HG03439 (cell line): Measurements from ENCODE around the gene MYT1.

Source experiments
- ATAC-seq: cut with Tn5 transposase; IDR thresholded peaks from one replicate; pipeline ENCODE4 v1.9.1; 2021; ENCODE audit warnings: mild to moderate bottlenecking, moderate library complexity; ENCODE audit not compliant: unreplicated experiment

Gene MYT1

DNA sequence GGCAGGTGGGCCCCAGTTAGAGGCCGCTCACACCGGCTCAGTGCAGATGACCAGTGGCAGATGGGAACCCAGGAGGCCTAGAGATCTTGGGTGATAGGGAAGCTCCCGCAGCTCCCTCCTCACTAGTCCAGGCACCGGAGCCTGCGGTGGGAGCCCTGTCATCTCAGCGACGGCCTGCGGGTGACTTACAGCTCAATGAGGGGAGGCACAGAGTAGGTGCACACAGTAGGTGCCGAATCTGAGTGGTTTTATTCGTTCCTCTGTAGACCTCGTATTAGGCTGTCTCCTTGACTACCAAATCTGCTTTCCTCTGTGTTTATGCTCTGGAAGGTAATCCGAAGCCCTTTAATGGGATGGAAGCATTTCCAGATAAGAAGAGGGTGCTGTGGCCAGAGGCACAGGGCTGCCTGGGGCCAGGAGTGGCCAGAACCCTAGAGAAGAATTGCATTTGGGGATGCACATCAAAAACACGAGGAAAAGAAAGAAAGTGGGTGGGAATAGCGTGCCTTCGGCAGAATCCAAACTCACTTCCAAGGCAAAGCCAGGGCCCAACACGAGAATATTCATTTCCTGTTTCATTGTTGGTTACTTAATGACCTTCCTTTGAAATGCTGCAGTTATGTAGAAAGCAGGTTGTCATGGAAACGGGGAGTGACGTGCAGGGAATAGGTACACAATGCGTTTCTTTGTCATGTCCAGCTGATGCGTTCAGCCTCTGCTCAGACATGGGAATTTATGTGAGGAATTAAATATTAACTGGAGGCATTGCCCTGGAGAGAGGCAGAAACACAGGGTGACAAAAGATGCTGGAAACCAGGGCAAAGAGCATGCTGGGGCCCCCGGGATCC is 24.7 kb downstream of the MYT1 start:
- no peak for ATAC-seq

DNA sequence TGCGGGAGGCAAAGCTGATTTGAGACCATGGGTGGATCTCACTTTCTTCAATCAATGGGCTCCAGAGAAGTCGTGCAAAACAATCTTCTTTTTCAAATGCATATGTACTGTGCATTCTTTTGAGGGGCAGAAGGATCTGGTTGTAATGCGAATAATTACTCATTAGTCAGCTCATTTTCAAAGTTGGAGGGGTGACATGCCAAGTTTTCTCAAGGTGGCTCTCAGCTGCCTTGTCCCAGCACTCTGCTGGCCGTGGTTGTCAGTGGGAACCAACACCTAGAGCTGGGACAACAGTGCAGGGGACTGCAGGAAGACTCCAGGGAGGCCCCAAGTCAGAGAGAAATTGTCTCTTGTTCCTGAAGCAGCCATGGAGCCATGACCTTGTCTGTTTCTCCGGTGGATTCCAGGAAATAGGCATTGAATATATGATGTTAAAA is 25.3 kb downstream of the MYT1 start:
- no peak for ATAC-seq

DNA sequence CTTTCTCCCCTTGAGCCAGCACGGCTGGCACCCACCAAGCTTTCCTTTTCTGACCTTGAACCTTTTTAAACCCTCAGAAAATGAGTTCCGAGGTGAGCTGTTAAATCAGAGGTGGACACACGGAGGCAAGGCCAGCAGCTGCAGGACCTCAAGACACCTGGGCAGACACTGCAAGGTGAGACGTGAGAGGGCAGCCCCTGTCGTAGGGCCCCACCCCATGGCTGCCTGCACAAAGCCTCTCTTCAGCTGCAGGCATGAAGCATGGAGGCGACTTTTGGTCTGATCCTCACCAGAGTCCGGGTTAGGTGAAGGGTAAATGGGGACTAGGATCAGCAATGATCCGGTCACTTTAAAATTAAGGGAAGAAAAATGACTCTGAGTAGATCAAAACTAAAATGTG is 25.7 kb downstream of the MYT1 start:
- no peak for ATAC-seq

DNA sequence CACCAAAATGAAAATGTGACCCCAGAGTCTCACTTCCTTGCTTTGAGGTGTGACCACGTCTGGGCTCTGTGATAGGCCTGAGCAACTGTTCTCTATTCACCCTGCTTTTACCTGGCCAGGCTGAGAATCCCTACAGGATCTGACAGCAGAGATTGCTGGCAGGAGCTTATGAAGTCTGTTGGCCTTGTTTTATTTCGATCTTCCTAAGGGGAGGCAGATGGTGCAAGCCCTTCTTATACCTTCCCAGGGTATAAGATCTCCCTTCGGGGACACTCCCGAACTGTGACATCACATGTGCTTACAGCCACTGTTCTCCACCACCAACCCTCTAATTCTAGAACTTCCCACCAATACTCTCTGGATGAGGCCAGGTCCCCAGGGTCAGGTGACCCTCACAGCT is 26.8 kb downstream of the MYT1 start:
- ATAC-seq: no peak

DNA sequence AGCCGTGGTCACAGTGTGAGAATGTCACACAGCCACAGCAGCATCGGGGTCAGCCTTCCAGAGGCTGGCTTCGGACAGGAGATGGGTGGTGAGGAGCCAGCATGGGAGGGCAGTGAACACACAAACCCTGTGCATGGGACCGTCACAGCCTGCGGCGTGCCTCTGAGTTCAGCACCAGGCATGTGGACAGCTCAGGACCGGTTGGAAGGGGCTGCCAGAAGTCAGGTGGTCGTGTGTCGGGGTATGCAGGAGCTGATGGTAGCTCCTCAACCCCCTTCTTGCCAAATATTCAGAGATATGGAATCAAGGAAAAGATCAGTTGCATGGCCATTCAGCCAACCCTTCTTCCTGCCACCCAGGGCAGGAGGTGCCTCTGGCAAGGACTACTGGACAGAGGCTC is 28.2 kb downstream of the MYT1 start:
- no peak for ATAC-seq

DNA sequence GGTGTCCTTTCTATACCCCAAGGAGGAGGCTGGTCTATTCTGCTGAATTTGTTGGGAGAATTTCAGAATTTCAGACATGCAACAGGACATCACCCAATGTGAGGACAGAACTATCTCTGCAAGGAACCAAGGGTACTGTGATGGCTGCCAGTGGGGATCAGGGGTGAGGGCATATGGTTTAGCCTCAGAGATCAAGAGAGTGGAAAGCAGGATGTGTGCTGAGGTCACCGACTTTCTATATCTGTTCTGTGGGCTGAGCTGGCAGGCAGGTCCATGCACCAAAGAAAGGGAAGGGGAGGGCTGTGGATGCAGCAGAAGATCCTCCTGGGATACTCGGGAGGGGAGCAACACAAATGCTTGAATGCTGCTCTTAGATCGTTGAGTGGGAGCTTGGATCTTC is 28.8 kb downstream of the MYT1 start:
- no peak for ATAC-seq

DNA sequence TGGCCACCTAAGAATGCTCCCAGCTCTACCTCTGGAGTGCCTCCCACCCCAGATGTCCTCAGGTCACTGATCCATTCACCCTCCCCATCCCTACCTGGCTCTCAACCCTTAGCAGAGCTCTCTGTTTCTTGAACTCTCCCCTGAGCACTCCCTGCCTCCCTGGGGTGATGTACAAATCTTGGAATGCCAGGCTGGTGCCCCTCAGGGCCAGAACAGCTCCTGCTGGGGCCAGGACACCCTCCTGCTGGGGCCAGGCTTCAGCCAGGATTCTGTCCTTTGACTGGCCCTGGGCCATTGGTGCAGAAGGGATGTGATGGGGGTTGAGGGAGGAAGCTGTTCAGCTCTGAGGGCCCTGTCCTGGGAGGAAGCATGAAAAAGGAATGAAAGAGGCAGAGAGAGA is 30.0 kb downstream of the MYT1 start:
- no peak for ATAC-seq

DNA sequence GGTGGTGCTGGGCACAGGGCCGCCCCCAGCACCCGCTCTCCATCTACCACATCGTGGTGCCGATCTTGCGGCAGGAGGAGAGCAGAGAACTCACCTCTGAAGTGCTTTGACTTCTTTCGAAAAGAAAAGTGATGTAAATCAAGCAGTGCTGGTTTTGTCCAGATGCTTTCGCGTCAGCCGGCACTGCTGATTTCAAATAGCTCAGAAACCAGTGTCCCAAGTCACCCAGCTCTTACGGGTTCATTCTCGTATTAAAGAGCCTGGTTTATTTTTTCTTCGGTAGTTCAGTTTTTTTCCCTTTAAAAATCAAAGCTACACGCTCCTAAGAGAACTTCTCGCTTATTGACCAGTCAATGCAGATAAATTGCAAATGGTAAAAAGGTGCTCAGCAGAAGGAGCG is 32.1 kb downstream of the MYT1 start:
- no peak for ATAC-seq

DNA sequence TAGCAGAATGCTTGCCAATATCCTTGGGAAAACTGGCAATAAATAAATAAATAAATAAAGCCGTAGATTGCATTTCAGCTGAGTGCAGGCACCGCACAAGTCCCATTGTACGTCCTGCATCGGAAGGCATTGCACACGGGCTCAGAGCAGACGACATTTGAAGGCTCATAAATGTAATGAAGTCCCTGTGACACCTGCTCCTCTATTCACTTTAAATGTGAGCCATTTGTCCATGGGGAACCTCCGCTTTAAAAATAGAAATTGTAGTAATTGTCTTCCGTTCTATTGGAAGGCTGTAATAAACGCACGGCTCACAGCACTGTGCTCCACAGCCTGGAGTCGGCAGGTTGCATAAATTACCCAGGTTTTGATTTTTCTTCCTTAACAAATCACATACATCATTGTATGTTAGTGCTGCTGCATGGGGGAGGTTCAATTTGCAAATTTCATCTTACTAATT is 32.6 kb downstream of the MYT1 start:
- no peak for ATAC-seq

DNA sequence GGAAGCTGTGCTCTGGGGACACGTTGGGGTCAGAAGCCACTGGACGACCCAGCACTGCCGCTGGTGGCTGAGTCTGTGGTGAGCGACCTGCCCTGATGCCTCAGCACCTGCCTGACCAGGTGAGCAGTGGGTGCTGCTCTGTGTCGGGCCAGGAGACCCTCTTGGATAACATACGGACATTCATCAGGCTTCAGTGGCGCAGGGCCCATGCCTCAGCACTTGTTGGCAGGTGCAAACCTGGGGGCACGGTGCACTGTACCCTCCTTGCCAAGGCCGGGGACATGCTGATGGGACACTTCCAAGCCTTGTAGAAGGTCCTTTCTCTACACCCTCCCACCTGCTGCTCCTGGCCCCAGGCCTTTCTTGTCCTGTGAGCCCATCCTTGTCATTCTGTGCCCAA is 34.1 kb downstream of the MYT1 start:
- ATAC-seq: no peak

DNA sequence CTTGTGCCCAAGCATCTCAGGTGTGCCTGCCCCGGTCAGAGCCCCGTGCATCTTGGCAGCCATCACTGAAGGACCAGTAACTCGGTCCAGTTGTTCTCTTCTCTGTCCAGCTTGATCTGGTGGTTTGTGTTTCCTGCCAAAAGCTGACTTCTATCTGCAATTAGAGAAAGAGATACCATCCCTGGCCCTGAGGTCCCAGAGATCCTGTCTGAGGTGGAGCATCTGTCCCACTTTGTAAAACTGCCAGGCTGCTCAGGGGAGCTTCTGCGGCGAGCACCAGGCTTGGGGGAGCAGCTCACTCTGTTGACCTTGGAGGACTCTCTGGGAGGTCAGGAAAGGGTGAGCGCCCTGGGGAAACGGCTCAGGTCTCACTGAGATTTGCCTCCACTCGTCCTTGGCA is 35.1 kb downstream of the MYT1 start:
- no peak for ATAC-seq

DNA sequence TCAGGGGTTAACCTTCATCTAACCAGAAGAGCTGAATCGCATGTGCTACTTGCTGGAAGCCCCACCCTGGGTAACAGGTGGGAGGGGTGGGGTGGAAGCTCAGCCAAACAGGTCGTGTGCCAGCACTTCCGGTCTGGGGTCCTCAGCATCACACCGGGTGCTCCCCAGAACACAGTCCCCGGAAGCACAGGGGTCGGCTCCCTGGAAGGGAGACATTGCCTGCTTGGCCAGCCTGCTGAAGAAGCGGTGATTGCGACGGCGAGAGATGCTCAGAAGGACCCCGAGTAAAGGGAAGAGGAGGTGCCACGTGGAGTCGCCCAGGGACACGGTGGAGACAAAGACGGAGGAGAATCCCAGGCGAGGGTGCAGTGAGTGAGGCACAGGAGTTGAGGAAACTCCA is 36.5 kb downstream of the MYT1 start:
- no peak for ATAC-seq

DNA sequence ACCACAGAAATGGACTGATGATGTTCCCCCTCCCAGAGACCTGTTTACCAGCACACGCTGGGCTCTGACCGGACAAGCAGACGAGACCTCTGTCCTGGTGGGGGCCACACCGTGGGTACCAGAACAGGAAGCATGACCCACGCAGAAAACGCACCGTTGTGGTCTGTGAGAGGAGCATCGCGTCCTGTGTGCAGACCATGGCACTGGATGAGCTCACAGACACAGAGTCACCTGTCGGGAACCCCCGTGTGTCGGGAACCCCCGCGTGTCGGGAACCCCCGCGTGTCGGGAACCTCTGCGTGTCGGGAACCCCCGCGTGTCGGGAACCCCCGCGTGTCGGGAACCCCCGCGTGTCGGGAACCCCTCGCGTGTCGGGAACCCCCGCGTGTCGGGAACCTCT is 37.4 kb downstream of the MYT1 start:
- ATAC-seq: no peak

DNA sequence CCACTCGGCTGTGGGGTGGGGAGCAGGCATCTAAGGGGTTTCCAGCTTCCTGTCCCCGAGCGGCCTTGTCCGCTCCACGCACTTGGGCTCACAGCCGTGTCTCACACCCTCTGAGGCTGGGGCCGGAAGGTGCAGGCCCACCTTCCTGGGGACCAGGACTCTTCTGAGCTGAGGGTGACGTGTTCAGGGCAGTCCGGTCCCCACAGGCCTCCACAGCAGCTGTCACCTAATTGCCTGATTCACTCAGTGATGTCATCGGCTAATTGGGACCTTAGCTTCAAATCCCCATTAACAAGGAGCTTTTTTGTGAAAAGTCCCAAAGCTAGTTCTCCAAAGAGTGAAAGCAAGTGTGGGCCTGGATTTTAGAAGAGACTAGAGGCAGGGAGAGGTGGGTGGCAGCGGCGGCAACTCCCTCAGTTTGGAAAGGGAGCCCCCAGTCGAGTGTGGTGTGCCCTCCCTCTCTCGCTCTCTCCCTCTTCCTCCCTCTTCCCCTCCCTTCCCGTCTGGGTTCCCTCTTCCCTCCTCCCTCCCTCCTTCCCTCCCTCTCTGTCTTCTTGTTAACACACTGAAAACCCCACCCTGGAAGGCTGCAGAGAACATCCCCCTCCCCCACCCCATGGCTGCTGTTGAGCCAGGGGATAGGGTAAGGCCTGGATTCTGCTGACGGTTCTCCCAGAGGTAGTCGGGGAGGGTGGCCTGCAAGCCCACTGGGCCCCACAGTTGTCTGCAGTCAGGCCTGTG is 39.0 kb downstream of the MYT1 start:
- ATAC-seq: no peak

DNA sequence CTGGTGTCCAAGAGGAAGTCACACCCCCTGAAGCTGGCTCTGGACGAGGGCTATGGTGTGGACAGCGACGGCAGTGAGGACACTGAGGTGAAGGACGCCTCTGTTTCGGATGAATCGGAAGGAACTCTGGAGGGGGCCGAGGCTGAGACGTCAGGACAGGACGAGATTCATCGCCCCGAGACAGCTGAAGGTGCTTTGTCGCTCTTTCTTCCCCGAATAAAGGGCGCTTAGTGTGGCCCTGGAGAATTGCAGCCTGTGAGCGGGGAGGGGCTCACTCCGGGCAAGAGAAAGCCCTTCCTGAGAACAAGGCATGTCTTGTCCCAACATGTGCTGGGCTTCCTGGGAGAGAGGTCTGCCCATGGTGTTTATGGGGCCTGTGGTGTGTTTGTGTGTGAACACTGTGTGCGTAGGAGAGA is 41.4 kb downstream of the MYT1 start:
- ATAC-seq: no peak

DNA sequence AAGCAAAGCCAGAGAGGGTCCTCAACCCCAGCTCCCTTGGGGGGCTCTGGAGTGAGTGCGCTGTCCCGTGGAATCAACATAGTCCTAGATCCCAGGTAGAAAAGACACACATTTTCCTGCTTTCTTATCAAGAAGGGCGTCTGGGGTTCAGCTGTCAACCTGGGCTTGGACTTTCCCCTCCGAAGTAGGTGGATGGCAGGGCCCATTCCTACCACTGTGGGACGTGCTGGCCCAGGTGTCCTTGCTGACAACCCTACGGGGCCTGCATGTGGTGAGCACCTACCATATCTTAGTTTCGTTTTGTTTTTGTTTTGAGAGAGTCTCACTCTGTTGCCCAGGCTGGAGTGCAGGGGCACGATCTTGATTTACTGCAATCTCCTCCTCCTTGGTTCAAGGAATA is 42.4 kb downstream of the MYT1 start:
- no peak for ATAC-seq

DNA sequence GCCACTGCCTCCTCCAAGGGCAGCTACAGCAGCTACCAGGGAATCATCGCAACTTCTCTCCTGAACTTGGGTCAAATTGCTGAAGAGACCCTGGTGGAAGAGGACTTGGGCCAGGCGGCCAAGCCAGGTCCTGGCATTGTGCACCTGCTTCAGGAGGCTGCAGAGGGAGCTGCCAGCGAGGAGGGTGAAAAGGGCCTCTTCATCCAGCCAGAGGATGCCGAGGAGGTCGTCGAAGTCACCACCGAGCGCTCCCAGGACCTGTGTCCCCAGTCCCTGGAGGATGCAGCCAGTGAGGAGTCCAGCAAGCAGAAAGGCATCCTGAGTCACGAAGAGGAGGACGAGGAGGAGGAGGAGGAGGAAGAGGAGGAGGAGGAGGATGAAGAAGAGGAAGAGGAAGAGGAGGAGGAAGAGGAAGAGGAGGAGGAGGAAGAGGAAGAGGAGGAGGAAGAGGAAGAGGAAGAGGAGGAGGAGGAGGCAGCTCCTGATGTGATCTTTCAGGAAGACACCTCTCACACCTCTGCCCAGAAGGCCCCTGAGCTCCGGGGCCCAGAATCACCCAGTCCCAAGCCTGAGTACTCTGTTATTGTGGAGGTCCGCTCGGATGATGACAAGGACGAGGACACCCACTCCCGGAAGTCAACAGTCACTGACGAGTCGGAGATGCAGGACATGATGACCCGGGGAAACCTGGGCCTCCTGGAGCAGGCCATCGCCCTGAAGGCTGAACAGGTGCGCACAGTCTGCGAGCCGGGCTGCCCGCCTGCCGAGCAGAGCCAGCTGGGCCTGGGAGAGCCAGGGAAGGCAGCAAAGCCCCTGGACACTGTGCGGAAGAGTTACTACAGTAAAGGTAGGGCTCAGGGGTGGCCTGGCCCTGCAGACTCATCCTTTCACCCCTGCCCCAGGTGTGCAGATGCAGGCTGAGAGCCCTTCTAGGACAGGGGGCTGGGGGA is 43.7 kb downstream of the MYT1 start:
- no peak for ATAC-seq

DNA sequence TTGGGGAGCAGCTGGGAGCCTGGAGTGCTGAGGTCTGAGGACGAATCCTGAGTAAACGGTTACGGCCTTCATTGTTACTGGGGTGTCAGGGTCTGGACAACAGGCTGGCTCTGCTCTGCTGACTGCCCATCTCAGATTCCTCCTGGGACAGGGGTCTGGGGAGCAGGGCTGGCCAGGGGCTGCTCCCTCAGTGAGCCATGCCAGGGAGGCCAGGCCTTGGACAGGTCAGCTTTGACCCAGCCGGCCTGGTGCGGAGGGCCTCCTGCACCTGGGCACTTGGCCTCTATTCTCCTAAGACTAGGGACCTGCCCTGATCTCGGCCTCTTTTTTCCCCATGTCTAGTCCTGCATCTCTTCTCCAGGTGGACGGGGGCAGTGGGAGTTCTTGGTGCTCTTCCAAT is 44.9 kb downstream of the MYT1 start:
- no peak for ATAC-seq

DNA sequence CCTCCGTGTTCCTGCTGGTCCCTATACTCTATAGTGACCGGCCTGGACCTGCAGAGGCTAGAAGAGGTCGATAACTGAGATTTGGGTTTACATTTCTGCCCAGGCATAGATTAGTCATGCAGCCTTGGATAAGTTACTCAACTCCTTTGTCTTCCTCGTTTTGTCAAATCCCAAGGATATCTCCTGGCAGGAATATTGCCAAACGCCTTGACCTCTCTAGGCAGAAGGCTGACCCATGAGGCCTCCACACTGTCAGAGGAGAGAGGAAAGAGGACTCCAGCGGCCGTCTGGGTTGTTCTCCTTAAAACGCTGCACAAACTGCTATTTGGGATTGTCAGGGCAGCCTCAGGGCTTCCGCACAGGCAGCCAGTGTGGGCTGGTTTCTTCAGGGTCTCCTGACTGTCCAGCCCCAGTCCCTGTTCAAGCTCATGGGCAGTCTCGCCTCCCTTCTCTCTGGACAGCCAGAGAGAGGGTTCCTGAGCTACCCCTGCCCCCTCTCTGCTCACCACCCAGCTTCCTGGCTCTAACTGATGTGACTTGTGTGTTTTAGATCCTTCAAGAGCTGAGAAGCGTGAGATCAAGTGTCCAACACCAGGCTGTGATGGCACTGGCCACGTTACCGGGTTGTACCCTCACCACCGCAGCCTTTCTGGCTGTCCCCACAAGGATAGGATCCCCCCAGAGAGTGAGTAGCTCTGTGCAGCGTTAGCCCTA is 46.6 kb downstream of the MYT1 start:
- ATAC-seq: no peak

DNA sequence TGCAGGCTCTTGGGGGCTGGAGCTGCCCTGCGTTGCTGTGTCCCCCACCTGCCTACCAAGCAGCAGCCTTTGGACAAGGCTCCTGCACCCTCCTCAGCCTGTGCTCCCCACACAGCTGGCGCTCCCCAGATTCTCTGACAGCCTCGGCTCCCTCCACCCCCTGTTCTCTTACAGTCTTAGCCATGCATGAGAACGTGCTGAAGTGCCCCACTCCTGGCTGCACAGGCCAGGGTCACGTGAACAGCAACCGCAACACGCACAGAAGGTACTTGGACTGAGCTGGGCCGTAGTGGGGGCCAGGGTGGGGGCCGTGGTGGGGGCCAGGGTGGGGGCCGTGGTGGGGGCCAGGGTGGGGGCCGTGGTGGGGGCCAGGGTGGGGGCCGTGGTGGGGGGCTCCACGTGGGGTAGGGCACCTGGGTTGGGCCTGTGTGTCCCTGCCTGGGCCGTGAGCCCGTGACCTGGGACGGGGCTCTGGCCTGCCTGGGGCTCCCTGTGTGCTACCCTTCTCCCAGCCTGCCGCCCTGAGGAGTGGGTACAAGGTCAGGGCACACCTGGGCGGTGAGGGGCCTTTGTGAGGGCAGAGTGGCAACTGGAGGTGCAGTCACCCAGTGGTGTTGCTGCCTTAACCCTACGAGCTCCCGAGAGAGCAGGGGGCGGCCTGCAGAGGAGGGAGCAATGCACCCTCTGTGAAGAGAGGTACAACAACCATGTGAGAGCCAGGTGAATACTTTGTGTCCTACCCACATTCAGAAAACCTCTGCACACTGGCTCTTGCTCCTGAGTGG is 47.8 kb downstream of the MYT1 start:
- no peak for ATAC-seq
